ENCODE measurements around the gene IL21R.

Gene IL21R

DNA sequence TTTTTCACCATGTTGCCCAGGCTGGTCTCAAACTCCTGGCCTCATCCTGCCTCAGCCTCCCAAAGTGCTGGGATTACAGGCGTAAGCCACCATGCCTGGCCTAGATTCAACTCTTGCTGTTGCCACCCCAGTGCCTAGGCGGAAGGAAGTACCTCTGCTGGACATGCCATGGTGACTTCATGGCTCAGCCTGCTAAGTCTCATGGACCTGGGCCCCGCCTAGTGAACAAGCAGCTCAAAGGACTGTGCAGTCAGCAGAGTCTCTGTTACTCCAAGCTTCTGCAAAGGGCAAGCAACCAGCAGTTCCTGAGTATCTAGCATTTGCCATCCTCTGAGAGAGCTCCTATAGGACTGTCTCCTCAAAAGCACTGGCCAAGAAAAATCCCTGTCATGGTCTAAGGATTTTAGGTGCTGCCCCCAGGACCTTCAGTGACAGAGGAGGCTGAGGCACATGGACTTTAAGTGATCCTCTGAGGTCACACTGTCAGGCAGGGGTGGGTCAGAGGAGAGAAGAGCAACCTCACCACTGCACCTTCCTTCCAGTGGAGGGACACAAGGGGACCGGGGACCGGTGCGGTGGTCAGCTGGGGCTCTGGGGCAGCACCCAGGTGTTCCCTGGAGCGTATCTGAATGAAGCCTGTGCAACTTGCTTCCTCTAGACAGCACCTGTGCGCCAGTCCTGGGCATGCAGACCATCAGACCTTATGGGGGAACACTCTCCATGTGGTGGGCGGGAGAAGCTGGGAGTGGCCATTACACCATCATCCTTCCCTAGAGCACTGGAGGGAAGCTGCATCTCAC is 71.3 kb downstream of the IL21R start:
- peaks cover 0 to 10% (median 0%) of the 10 kb centered on the region in 10 experiments; a peak in 1 of 20 replicates for H3K4me1 ChIP-seq

DNA sequence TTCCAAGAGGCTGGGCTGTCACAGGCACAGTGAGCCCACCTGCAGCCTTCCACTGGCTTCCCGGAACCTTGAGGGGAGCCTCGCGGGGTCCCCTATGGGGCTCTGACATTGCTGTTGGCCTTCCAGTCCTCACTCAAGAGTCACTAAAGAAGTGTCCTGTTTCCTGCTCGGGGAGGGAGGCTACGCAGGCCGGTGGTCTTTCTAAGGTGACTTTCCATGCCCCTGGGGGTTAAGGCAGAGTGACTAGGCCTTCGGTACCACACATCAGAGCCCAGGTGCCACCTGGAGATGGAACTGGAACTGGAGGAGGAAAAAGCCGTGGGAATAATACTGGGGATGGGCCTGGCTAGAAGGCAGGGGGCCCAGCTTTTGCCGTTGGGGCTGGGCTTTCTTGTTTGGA is 72.1 kb downstream of the IL21R start:
- no peak overlapping the region for H3K4me2 ChIP-seq

More for the DNA sequence above, 71.3 kb downstream of the IL21R start:
- no peak overlapping the region for H3K4me2 ChIP-seq
- no peak for TF ChIP-seq Cebpa-rat (IDR thresholded peaks at IDR 0.05)
- H3K27me3 ChIP-seq: no peaks in the 10 kb centered on the region
- peaks cover 100% of the 10 kb centered on the region in 11 experiments for H3K36me3 ChIP-seq
- peaks cover 0 to 30% (median 0%) of the 10 kb centered on the region in 11 experiments; a peak in 5 of 22 replicates for H4K20me1 ChIP-seq
- no peak overlapping the region for H3K4me3 ChIP-seq
- no peak overlapping the region for H3K27ac ChIP-seq
- H3K9me3 ChIP-seq (replicated peaks in 1 of 11): peaks cover 0 to 10% (median 2%) of the 10 kb centered on the region in 11 experiments; a peak in 12 of 22 replicates
- H3K9ac ChIP-seq: no peak overlapping the region

DNA sequence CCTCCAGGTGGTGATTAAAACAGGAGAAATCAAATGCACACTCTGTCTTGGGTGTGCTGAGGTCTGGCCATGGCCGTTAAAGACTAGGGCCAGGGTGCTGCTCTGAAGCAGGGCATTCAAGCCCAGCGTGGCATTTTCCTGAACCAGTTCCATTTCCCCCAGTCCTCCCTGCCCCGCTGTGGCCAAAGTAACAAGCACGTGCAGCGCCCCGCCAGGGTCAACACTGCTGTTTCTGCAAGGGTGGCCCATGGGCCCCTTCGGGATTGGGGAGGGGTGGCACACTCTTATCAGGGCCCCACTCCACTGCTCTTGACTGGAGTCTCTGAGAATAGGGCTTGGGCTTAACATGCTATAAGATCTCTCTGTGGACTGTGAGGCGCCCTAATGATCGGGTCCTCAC is 72.9 kb downstream of the IL21R start:
- H3K4me1 ChIP-seq: peaks cover 0 to 10% (median 0%) of the 10 kb centered on the region in 10 experiments; a peak in 1 of 20 replicates
- H3K9ac ChIP-seq: no peak overlapping the region
- peaks cover 0 to 20% (median 0%) of the 10 kb centered on the region in 11 experiments; a peak in 5 of 22 replicates for H4K20me1 ChIP-seq

More for the DNA sequence above, 72.1 kb downstream of the IL21R start:
- Histone ChIP-seq H3K4me1 (peaks cover 0 to 10% (median 0%) of the 10 kb centered on the region in 10 experiments; a peak in 1 of 20 replicates), H3K4me3 (no peak overlapping the region), H3K9me3 (replicated peaks in 1 of 11) (peaks cover 0 to 4% (median 0%) of the 10 kb centered on the region in 11 experiments; a peak in 4 of 22 replicates), H3K27me3 (no peaks in the 10 kb centered on the region), H3K9ac (no peak overlapping the region), H3K36me3 (peaks cover 99 to 100% (median 100%) of the 10 kb centered on the region in 11 experiments), H3K27ac (no peak overlapping the region), H4K20me1 (peaks cover 0 to 29% (median 0%) of the 10 kb centered on the region in 11 experiments; a peak in 5 of 22 replicates)
- TF ChIP-seq Cebpa-rat (IDR thresholded peaks at IDR 0.05): no peak

DNA sequence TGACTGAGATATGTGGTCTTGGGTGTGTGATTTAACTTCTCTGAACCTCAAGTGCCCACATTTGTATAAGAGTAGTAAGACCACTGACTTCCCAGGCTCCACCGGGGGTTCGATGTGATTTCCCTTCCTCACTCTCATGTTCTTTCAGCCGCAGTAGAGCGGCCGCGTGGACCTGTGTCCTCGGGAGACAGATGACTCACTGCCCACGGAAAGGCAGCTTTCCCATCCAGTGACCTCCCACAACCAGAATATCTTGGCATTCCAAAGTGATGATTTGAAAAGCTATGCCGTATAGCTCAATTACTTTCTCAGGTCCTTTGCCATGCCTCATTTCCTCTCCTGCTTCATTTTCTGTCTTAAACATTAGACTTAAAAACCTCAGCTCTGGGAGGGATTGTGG is 73.6 kb downstream of the IL21R start:
- peaks cover 0 to 17% (median 0%) of the 10 kb centered on the region in 11 experiments; a peak in 6 of 22 replicates for H4K20me1 ChIP-seq

More for the DNA sequence above, 72.9 kb downstream of the IL21R start:
- Histone ChIP-seq H3K27me3 (no peaks in the 10 kb centered on the region), H3K27ac (no peak overlapping the region), H3K4me2 (no peak overlapping the region), H3K9me3 (replicated peaks in 1 of 11) (no peaks in the 10 kb centered on the region), H3K36me3 (peaks cover 98 to 100% (median 100%) of the 10 kb centered on the region in 11 experiments), H3K4me3 (no peak overlapping the region)
- TF ChIP-seq Cebpa-rat (IDR thresholded peaks at IDR 0.05): no peak

DNA sequence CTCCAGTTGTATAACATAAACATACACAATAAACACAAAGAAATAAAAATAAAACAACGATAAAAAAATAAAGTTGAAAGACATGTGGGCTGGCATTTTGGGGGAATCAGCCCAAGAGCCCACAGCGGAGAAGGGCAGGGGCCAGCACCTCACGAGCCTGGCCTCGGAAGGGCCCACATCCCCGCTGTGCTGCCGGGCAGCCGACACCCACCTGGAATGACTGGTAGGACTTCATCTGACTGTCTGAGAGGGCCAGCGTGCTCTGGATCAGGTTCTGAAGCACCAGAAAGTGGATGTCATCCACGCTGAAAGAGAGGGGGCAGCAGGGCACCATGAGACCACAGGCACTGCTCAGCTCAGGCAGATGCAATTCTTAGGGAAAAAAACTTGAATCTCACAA is 74.3 kb downstream of the IL21R start:
- Histone ChIP-seq H4K20me1 (peaks cover 0 to 17% (median 0%) of the 10 kb centered on the region in 11 experiments; a peak in 6 of 22 replicates), H3K27ac (no peak overlapping the region), H3K9ac (no peak overlapping the region), H3K4me1 (no peaks in the 10 kb centered on the region; a peak in 1 of 20 replicates), H3K4me3 (no peak overlapping the region), H3K9me3 (replicated peaks in 1 of 11) (no peaks in the 10 kb centered on the region), H3K27me3 (no peaks in the 10 kb centered on the region), H3K4me2 (no peak overlapping the region), H3K36me3 (peaks cover 98 to 100% (median 100%) of the 10 kb centered on the region in 11 experiments)
- no peak for TF ChIP-seq Cebpa-rat (IDR thresholded peaks at IDR 0.05)

More for the DNA sequence above, 73.6 kb downstream of the IL21R start:
- Histone ChIP-seq H3K4me1 (peaks cover 0 to 6% (median 0%) of the 10 kb centered on the region in 10 experiments; a peak in 1 of 20 replicates), H3K27me3 (no peaks in the 10 kb centered on the region), H3K27ac (no peak overlapping the region), H3K9me3 (replicated peaks in 1 of 11) (no peaks in the 10 kb centered on the region), H3K4me3 (no peak overlapping the region), H3K36me3 (peaks cover 98 to 100% (median 100%) of the 10 kb centered on the region in 11 experiments), H3K4me2 (no peak overlapping the region), H3K9ac (no peak overlapping the region)
- TF ChIP-seq Cebpa-rat (IDR thresholded peaks at IDR 0.05): no peak

DNA sequence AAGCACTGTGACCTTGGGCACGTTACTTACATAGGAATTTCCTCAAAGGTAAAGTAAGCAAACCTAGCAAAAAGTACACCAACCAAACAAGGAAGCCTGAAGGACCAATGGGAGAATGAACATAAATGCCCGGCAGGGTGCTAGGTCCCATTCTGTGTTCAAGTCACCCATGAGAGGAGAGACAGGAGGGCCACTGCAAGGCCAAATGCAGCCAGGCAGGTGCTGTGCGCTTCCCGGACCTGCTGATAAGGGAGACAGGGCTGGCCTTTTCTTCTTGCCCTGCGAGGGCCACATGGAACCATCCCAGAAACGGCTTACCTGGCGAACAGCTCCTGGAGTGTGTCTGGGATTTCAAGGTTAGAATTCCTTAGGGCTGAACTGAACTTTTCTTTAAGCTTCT is 78.8 kb downstream of the IL21R start:
- H3K27me3 ChIP-seq: no peaks in the 10 kb centered on the region
- no peak overlapping the region for H3K4me3 ChIP-seq
- H3K4me2 ChIP-seq: no peak overlapping the region
- no peak for TF ChIP-seq Cebpa-rat (IDR thresholded peaks at IDR 0.05)
- peaks cover 0 to 42% (median 0%) of the 10 kb centered on the region in 11 experiments; a peak in 5 of 22 replicates for H4K20me1 ChIP-seq
- H3K27ac ChIP-seq: no peak overlapping the region
- no peaks in the 10 kb centered on the region for H3K9me3 ChIP-seq (replicated peaks in 1 of 11)
- H3K4me1 ChIP-seq: no peaks in the 10 kb centered on the region
- peaks cover 98 to 100% (median 100%) of the 10 kb centered on the region in 11 experiments for H3K36me3 ChIP-seq
- no peak overlapping the region for H3K9ac ChIP-seq

DNA sequence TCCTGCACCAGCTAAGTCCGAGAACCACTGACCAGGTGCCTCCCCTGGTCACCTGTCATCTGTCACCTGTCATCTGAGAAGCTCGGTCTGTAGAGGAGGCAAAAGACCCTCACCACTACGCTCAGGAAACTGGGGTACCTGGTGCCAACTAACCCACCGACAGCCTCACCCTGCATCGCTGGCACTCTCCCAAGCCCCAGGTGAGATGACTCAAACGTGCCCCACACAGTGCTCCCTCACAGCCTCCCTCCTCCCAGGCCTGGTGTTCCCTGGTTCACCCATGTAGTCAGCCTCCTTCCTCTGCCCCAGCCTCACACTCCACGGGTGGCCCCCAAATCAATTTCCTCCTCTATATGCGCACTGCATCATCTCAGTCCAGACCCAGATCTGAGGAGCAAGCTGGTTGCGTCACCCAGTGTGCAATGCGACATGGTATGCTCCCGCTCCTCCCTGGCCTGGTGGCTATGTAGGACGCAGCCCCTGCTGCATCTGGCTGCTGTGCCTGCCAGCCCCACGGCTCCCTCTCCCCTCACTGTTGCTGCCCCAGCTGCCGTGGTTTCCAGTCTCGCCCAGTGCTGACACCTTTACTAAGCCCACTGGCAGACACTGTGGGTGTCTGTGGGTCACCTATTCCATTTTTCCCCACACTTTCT is 79.4 kb downstream of the IL21R start:
- Histone ChIP-seq H3K27ac (no peak overlapping the region), H3K4me1 (no peaks in the 10 kb centered on the region), H3K4me2 (no peak overlapping the region), H3K4me3 (no peak overlapping the region), H3K9ac (no peak overlapping the region), H4K20me1 (peaks cover 0 to 42% (median 0%) of the 10 kb centered on the region in 11 experiments; a peak in 5 of 22 replicates), H3K27me3 (no peaks in the 10 kb centered on the region), H3K9me3 (replicated peaks in 1 of 11) (no peaks in the 10 kb centered on the region), H3K36me3 (peaks cover 98 to 100% (median 100%) of the 10 kb centered on the region in 11 experiments)
- no peak for TF ChIP-seq Cebpa-rat (IDR thresholded peaks at IDR 0.05)

DNA sequence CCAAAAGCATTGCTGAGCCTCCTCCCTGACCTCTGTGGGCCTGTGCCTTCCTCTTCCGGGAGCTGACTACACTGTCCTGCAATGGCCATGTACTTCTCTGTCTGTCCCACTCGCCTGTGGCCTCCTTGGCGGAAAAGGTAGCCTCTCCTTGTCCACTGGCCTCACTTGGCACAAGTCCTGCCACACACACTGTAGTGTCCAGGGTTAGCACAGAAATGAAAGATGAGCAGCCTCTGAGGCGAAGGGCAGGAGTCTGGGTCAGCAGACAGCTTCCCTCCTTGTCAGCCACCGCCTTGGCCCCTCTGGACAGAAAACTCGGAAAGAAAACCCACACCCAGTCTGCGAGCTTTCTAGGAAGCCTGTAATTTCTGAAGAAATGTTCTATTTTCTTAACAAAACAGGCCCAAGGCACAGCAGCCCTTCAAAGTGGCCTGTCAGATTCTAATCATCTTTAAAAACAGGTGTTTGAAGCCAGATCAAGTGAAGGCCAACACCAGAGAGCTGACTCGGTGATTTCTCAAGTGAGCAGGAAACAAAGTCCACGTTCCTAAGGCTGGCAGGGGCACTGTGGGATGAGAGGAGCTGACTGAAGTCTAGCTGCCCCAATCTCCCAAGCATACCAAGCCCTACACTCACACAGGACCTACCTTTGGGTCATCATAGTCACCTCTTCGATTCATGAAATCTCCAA is 80.6 kb downstream of the IL21R start:
- TF ChIP-seq Cebpa-rat (IDR thresholded peaks at IDR 0.05): no peak
- no peak overlapping the region for H3K4me2 ChIP-seq
- H3K9ac ChIP-seq: 0 out of 22 replicates have a peak overlapping the region, but pooled peaks of 1 of the 11 experiments have one; percentile 3
- no peak overlapping the region for H3K4me3 ChIP-seq
- H3K36me3 ChIP-seq: peaks cover 98 to 100% (median 100%) of the 10 kb centered on the region in 11 experiments
- no peaks in the 10 kb centered on the region for H3K4me1 ChIP-seq
- H3K27ac ChIP-seq: no peak overlapping the region
- no peaks in the 10 kb centered on the region for H3K9me3 ChIP-seq (replicated peaks in 1 of 11)
- no peaks in the 10 kb centered on the region for H3K27me3 ChIP-seq
- H4K20me1 ChIP-seq: peaks cover 0 to 42% (median 0%) of the 10 kb centered on the region in 11 experiments; a peak in 5 of 22 replicates

Measured in BLaER1 treated with 17β-estradiol and CSF1 and Interleukin-3, amounts not matched to agents 10 nM and 100 nM (cell line).